ENCODE measurements around the gene KRTAP16-1. TPM values are rescaled to one million over a fixed set of nuclear protein-coding genes. Genes with fewer than 3 reads are reported as not detected.

The KRTAP16-1 gene
- total RNA-seq, 1 donor from 2014 or later, result not detected

DNA sequence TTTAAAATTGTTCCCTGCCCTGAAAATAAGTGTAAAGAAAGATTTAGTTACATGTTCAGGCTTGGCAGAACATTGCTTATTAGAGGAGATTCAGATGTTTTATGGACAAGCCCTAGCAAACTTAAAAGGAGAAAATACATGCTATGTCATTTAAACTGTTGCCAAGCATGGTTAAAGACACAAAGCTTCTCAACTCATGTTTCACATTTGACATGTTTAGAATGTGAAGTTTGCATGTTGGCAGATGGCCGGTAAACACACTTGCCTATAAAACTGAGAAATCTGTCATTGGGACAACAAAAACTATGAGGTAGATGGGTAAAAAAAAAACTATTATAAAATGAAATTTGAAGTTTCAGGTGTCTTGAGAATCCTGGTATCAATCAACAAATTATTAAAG lies 12.3 kb downstream of the KRTAP16-1 start:
- peaks cover 35% of the 10 kb centered on the region for H3K27me3 ChIP-seq (ENCODE audit: low read depth)
- H3K36me3 ChIP-seq, result no peaks in the 10 kb centered on the region
- H3K4me3 ChIP-seq, result no peak overlapping the region
- intact Hi-C loops (cut with micrococcal nuclease), result no loop called here
- DNase-seq, result no peak
- TF ChIP-seq, protein P1, sequence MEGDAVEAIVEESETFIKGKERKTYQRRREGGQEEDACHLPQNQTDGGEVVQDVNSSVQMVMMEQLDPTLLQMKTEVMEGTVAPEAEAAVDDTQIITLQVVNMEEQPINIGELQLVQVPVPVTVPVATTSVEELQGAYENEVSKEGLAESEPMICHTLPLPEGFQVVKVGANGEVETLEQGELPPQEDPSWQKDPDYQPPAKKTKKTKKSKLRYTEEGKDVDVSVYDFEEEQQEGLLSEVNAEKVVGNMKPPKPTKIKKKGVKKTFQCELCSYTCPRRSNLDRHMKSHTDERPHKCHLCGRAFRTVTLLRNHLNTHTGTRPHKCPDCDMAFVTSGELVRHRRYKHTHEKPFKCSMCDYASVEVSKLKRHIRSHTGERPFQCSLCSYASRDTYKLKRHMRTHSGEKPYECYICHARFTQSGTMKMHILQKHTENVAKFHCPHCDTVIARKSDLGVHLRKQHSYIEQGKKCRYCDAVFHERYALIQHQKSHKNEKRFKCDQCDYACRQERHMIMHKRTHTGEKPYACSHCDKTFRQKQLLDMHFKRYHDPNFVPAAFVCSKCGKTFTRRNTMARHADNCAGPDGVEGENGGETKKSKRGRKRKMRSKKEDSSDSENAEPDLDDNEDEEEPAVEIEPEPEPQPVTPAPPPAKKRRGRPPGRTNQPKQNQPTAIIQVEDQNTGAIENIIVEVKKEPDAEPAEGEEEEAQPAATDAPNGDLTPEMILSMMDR (IDR thresholded peaks at IDR 0.05; ENCODE audit: borderline replicate concordance), result no peak
- no peak overlapping the region for H3K27ac ChIP-seq (replicated peaks)
- H3K4me1 ChIP-seq, result no peaks in the 10 kb centered on the region
- H3K9me3 ChIP-seq (replicated peaks), result peaks cover 7% of the 10 kb centered on the region

DNA sequence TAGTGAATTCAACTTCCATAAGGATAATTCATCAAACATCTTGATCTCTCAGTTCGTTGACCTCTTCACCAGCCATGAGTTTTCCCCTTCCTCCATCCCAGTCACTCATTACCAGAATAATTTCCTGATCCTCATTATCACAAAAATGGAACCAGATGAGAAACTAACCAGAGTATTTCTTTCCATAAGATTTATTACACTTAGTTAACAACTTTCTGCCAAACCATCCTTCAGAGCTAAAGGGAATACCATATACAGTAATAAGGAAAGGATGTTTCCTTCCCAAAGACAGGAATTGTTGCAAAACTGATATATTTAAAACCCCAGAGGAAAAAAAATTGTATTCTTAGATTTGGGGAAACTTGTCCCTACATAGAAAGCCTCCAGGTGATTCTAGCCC lies 15.1 kb downstream of the KRTAP16-1 start:
- Histone ChIP-seq H3K9me3 (replicated peaks) (no peaks in the 10 kb centered on the region), H3K27me3 (ENCODE audit: low read depth) (peaks cover 61% of the 10 kb centered on the region), H3K4me1 (no peaks in the 10 kb centered on the region), H3K4me3 (no peak overlapping the region), H3K27ac (replicated peaks) (no peak overlapping the region), H3K36me3 (no peaks in the 10 kb centered on the region)
- DNase-seq, result no peak
- TF ChIP-seq, protein P1 (IDR thresholded peaks at IDR 0.05; ENCODE audit: borderline replicate concordance), result no peak
- intact Hi-C loops (cut with micrococcal nuclease), result no loop called here

DNA sequence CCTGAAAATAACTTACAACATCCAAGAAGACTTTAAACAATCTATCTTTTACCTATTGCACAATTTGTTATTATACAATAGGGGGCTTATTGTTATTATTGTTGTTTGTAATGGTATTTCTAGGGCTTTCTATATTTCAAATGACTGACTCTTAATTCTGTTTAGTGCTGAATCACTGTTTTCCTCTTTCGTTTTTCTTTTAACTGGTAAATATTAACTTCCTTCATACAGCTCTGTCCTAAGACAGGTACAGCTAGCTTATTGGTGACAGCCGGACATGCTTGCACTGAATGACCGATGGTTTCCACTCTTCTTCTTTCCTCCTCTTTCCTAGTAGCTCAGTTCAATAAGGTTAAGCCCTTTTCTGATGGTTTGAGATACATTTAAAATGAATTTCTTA lies 22.1 kb downstream of the KRTAP16-1 start:
- intact Hi-C loops (cut with micrococcal nuclease), result no loop called here
- Histone ChIP-seq H3K9me3 (replicated peaks) (no peaks in the 10 kb centered on the region), H3K4me3 (no peak overlapping the region), H3K4me1 (no peaks in the 10 kb centered on the region), H3K27ac (replicated peaks) (no peak overlapping the region), H3K27me3 (ENCODE audit: low read depth) (peaks cover 73% of the 10 kb centered on the region), H3K36me3 (no peaks in the 10 kb centered on the region)
- no peak for DNase-seq
- TF ChIP-seq, protein P1 (IDR thresholded peaks at IDR 0.05; ENCODE audit: borderline replicate concordance), result no peak

DNA sequence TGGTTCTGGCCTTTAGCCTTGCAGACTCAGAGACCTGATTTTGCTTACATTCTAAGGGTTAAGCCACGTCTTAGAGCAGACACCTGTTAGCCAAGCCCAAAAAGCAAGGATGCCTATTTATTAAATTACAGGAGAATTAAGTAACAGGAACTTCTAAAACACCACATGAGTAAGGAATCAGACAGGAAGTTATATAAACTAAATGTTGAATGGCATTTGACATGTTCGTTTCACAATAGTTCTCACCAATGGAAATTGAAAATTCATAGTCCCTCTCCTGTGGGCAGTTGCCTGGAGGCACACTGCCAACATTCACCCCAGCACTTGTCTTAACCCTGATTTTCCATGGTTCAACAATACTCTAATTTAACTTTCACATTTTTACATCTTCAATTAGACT lies 24.6 kb downstream of the KRTAP16-1 start:
- DNase-seq, result no peak
- Histone ChIP-seq H3K27ac (replicated peaks) (no peak overlapping the region), H3K9me3 (replicated peaks) (peaks cover 5% of the 10 kb centered on the region), H3K27me3 (ENCODE audit: low read depth) (peaks cover 64% of the 10 kb centered on the region), H3K4me1 (no peaks in the 10 kb centered on the region), H3K36me3 (no peaks in the 10 kb centered on the region), H3K4me3 (no peak overlapping the region)
- TF ChIP-seq, protein P1 (IDR thresholded peaks at IDR 0.05; ENCODE audit: borderline replicate concordance), result no peak
- intact Hi-C loops (cut with micrococcal nuclease), result no loop called here

DNA sequence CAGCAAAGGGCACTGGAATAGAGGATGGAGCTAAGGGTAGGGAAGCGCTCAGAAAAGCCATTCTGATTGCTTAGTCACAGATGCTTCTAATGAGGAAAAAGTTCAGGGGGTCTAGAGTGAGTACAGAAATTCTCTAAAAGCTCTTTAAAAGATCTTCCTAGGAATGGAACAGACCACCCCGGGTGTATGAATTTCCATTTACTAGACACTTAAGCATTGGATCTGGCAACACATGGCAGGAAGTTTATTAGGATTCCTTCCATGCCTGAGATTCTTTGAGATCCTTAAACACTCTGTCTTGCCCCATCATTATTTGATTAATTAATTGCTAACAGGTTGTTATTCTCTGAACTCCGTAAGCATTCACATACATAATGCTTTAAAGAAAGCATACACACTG lies 25.1 kb downstream of the KRTAP16-1 start:
- peaks cover 62% of the 10 kb centered on the region for H3K27me3 ChIP-seq (ENCODE audit: low read depth)
- no peak overlapping the region for H3K4me3 ChIP-seq
- intact Hi-C loops (cut with micrococcal nuclease), result no loop called here
- TF ChIP-seq, protein P1 (IDR thresholded peaks at IDR 0.05; ENCODE audit: borderline replicate concordance), result no peak
- H3K9me3 ChIP-seq (replicated peaks), result peaks cover 6% of the 10 kb centered on the region
- no peaks in the 10 kb centered on the region for H3K4me1 ChIP-seq
- no peak overlapping the region for H3K27ac ChIP-seq (replicated peaks)
- DNase-seq, result no peak
- no peaks in the 10 kb centered on the region for H3K36me3 ChIP-seq
